Measurements from ENCODE around the gene GABRA5.

DNA sequence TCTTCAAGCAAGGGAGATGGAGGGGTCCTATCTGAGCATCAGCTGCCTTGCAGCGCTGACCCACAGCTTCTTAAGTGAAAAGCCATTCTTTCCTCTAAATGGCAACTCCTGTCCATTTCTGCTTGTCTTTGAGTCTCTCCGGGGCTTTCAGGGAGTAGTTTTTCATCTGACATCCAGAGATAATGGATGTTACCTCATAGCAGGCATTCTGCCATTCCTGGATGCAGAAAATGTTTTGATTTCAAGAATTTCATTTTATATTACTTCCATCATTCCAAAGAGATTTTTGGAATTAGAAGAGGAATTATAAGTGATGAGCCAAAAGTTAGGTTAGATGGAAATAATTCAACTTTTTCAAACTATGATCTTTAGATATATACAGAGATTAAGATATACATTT lies 59.2 kb downstream of the GABRA5 start:
- TF ChIP-seq, protein P1, sequence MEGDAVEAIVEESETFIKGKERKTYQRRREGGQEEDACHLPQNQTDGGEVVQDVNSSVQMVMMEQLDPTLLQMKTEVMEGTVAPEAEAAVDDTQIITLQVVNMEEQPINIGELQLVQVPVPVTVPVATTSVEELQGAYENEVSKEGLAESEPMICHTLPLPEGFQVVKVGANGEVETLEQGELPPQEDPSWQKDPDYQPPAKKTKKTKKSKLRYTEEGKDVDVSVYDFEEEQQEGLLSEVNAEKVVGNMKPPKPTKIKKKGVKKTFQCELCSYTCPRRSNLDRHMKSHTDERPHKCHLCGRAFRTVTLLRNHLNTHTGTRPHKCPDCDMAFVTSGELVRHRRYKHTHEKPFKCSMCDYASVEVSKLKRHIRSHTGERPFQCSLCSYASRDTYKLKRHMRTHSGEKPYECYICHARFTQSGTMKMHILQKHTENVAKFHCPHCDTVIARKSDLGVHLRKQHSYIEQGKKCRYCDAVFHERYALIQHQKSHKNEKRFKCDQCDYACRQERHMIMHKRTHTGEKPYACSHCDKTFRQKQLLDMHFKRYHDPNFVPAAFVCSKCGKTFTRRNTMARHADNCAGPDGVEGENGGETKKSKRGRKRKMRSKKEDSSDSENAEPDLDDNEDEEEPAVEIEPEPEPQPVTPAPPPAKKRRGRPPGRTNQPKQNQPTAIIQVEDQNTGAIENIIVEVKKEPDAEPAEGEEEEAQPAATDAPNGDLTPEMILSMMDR (IDR thresholded peaks at IDR 0.05; ENCODE audit: insufficient read depth, low read length), result no peak
- no peak for TF ChIP-seq POLR2AphosphoS5 (IDR thresholded peaks at IDR 0.05; ENCODE audit: low read depth)
- TF ChIP-seq, protein P2, sequence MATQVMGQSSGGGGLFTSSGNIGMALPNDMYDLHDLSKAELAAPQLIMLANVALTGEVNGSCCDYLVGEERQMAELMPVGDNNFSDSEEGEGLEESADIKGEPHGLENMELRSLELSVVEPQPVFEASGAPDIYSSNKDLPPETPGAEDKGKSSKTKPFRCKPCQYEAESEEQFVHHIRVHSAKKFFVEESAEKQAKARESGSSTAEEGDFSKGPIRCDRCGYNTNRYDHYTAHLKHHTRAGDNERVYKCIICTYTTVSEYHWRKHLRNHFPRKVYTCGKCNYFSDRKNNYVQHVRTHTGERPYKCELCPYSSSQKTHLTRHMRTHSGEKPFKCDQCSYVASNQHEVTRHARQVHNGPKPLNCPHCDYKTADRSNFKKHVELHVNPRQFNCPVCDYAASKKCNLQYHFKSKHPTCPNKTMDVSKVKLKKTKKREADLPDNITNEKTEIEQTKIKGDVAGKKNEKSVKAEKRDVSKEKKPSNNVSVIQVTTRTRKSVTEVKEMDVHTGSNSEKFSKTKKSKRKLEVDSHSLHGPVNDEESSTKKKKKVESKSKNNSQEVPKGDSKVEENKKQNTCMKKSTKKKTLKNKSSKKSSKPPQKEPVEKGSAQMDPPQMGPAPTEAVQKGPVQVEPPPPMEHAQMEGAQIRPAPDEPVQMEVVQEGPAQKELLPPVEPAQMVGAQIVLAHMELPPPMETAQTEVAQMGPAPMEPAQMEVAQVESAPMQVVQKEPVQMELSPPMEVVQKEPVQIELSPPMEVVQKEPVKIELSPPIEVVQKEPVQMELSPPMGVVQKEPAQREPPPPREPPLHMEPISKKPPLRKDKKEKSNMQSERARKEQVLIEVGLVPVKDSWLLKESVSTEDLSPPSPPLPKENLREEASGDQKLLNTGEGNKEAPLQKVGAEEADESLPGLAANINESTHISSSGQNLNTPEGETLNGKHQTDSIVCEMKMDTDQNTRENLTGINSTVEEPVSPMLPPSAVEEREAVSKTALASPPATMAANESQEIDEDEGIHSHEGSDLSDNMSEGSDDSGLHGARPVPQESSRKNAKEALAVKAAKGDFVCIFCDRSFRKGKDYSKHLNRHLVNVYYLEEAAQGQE (IDR thresholded peaks at IDR 0.05; ENCODE audit: insufficient replicate concordance, low read depth), result no peak

All from HL-60 (cell line).